GM19455 (cell line): ENCODE results near the gene FDXR.

Source experiments
- ATAC-seq: cut with Tn5 transposase; IDR thresholded peaks from one replicate; pipeline ENCODE4 v1.9.1; 2021; ENCODE audit not compliant: unreplicated experiment

The FDXR gene

DNA sequence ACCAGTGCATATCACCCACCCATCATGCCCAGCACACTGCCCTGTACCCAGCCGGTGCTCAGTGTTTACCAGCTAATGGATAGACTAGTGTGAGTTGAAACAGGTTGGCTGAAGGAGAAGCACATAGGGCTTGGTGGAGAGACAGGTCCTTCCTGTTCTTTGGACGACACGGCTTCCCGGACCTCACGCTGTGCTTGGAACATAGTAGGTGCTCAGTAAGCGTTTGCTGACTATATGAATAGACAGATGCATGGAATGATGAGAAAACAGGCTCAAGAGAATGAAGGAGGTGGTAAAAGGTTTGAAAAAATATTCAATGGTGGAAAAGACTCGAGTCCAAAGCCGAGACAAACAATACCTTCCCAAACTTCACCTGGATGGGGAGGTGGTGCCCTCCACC is 27.4 kb upstream of the FDXR start:
- ATAC-seq, result no peak

DNA sequence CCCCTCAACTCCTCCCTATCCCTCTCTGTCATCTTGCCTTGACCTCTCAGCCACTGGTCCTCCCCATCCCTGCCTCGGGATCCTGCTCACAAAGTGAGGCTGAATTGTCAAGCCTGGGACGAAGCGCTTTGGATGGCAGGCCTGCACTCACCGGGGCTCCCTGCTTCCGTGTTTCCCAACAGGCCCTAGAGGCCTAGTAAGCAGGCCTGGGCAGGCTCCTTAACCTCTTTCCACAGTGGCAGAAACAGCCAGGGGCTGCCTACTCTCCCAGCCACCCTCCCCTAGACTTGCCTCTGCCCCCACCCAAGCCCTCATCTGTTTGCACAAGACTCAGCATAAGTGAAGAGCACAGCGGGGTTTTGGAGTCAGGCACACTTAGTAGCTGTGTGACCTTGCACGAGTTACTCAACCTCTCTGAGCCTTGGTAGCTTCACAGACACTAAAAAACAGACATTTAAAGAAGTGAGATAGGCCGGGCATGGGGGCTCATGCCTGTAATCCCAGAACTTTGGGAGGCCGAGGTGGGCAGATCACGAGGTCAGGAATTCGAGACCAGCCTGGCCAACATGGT is 25.7 kb upstream of the FDXR start:
- ATAC-seq, result no peak

DNA sequence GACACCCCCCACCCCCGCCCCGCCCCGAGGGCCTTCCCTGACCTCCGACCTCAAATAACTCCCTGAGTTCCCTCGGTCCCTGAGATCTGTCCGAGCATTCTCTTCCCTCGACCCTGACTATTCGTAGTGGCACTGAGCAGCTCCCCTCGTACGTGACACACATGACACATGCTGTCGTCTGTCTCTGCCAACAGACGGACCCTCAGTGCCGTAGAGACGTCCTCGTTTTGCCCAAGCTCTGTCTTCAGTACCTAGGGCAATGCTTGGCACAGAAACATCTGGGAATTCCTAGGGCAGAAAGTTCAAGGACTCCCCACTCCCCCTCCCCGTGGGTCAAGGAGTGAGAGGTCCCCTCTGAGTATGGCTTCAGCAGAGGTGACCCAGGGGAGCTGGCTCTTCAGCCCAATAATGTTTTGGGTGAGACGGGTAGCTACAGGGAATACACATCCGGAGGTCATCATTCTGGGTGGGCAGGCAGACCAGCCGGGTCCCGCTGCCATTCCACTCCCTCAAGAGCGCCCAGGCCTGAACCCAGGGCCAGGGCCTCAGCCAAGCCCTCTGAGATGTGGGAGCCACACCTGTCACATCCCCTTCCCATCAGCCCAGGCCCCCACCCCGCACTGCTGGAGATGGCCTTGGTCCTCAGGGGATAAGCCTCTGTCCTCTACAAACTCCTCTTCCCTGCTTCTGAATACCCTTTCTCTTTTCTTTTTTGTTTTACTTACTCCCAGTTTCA is 21.3 kb upstream of the FDXR start:
- no peak for ATAC-seq

DNA sequence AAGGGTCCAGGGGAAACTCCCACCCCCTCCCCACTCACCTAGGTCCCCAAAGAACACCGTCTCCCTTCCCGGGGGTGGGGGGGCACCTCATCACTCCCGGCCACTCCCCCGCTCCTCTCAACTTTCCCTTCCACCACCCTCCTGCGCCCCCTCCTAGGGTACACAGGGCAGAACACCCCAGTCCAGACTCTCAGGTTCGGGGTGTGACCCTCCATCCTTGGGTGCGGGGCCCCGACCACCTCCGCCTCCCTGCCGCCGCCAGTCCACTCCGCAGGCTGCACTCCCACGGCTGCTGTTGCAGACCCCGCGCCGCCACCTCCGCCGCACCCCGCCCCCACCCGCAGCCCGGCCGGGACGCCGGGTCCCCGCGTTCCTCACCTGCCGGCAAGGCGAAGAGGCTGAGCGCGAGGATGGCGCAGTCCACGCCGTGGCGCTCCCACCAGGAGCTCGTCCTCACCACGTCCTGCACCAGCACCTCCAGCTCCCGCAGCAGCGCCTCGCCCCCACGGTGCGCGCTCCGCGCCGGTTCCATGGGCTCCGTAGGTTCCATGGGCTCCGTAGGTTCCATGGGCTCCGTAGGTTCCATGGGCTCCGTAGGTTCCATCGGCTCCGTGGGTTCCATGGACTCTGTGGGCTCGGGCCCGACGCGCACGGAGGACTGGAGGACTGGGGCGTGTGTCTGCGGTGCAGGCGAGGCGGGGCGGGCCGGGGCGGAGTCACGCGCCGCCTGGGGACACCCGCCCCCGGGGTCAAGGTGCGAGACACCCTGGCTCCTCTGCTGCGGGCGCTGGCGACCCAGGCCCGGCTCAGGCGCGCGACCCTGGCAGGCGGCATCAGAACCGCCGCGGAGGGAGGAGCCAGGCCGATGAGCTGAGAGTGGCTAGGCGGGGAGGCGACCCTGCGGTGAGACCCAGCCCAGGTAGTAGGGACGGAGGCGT is 20.4 kb upstream of the FDXR start, which contains the start of gene FADS6:
Gene FADS6 (minus strand): TSS at position 660 of the 938 bp plus-strand sequence. CDS start 38 bp downstream, at position 622.
- ATAC-seq, result no peak

DNA sequence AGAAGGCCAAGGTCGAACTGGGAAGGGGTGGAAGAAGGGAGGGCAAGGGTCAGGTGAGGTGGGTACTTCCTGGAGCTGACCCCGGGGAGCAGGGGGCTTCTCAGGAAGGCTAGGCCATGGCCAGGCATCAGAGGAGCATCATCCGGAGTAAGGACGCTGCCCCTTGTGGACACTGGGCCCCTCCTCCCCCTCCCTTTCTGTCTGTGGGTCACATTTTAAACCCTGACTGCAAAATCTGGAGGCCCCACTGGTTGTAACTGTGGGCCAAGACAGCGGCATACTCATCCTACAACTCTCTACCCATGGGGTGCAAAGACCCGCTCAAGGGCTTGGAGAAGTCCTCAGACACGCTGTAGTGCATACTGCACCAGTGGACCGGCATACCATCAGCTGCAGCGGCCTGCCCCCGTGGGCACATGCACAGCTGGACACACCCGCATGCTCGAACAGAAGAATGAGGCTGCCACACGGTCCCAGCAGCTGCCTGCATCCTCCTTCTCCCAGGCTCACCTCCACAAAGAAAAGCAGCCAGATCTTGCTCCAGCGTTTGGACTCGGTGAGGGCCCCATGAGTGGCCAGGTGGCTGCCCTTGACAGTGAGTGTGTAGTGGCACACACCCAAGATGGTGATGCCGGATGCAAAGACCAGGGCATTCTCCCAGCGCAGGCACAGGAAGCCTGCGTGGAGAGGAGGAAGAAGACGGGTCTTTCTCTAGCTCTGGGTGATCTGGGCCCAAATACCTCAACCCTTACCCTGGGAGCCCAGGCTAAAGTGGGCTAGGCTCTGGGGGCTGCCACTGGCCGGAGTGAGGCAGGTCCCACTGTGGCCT is 19.4 kb upstream of the FDXR start:
- ATAC-seq, result no peak

DNA sequence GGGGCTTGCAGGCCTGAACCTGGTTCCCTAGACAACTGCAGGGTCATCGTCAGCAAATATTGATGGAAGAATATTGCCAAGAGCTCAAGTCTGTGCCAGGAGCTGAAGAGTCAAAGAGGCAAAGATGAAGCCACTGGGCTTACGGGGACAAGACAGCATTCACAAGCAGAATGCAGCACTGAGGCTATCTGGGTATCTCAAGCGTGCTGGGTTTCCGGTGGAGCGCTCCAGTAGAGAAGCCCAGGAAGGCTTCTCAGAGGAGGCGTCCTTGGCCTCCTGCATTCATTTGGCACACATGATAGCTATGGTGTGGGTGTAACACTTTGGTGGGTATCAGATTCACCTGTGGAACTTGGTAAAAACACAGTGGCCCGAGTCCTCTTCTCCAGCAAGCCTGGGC is 17.8 kb upstream of the FDXR start:
- ATAC-seq, result no peak

DNA sequence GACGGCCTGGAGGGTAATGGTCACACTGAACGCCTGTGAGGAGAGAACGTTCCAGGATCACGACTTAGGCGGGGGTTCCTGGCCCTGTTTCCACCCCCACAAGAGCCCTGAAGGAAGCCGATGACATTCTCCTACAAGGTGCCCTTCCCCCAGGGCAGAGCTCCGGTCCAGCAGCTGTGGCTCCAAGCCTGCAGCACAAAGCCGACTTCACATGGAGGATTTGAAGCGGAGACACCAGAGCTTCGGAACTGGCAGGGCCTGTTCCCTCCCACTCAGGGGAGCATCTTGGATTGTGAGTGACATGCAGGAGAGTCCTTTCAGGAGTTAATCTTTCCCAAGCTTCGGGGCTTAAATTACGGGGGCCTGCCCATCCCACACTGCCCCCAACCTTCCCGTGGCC is 15.7 kb upstream of the FDXR start:
- no peak for ATAC-seq

DNA sequence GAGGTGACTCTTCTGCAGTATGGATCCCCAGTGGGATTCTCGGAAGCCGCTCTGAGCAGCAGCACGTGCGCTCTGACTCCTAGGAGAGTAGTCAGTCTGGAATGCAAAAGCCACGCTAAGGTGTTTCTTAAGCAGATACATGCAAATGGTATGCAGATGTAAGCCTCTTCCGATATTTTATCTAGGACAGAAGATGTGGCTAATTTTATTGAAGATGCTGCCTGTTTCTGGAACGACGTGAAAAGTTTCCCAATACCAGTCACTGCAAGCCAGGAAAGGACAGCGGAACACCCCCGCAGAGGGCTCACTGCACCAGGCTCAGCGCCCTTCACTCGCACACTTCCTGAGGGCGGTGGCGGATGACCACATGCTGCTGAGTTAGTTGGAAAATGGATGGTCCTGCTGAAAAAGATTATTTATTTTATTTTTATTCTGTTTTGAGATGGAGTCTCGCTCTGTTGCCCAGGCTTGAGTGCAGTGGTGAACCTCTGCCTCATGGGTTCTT is 10.5 kb upstream of the FDXR start:
- ATAC-seq, result no peak

DNA sequence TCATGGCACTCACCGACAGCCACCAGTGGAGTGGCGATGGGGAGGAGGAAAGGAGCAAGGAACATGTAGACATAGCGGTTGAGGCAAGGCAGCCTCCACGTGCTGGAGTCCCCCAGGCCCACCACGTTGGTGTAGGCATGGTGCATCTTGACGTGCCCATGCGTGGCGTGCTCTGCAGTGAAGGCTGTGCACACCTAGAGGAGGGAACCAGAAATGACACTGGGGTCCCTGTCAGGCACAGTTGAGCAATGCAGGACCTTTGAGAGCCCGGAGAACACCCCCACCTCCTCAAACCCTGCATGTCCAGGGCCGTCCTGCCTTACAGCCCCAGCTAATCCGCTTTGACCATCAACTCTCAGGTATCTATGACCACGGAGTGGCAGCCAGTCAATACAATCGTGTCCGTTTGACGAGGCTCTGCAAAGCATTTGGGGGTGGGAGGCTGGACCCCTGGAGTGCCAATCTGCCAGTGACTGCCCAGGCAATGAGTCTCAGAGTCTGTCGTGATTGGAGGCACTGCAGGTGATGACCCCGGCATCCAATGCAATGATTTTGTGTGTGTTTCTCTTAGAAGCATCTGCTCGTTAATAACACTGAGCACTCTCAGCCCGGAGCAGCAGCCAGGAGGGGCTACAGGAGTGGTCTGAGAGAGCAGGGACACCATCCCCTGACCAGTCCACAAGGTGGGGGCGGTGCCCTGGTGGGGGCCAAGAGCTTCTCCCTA is 9.9 kb upstream of the FDXR start:
- ATAC-seq, result no peak

DNA sequence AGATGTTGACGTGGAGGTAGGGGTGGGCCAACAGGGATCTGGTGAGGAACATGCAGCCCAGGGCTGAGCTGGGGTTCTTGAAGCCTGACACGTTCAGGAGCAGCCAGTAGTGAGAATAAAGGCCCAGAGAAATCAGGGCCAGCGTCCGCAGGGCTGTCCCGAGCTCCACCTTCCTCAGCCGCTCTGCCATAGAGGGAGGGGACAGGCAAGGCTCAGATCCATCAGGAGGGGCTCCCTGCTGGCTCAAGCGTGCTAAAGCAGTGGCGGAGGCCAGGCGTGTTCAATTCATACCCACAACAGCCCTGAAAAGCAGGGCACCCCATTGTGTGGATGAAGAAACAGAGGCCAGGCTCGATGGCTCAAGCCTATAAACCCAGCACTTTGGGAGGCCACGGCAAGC is 8.3 kb upstream of the FDXR start:
- ATAC-seq, result no peak

DNA sequence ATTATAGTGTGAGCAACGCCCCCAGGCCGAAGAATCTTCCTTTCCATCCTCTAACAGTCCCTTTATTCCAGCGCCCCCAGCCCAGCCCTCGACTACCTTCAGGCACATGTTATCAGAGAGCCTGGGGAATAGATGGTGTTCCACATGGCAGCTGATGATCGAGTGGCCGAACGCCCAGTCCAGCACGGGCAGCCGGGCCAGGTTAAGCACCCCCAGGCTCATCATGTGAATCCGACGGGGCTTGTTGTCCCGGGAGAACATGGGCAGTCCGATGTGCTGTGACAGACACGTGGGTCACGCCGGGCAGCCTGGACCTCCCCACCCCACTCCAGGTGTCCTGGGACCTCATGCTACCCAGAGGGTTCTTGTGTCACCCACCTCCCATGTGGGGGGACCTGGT is 6.5 kb upstream of the FDXR start:
- no peak for ATAC-seq

DNA sequence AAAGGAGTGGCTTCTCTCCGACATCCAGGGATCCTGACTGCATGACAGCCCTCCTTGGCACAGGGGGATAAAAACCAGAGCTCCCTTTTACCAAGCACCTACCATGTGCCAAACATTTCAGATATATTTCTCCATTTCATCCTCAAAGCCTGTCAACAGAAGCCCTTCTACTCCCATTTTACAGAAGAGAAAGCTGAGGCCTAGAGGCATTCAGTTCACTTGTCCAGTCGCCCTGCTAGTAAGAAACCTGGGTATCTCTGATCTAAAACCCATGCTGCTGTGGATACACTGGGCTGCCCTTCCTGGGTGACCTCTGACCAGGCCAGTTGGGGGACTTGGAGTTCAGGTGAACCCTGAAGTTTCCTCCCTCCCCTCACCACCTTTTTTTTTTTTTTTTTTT is 5.9 kb upstream of the FDXR start:
- no peak for ATAC-seq

DNA sequence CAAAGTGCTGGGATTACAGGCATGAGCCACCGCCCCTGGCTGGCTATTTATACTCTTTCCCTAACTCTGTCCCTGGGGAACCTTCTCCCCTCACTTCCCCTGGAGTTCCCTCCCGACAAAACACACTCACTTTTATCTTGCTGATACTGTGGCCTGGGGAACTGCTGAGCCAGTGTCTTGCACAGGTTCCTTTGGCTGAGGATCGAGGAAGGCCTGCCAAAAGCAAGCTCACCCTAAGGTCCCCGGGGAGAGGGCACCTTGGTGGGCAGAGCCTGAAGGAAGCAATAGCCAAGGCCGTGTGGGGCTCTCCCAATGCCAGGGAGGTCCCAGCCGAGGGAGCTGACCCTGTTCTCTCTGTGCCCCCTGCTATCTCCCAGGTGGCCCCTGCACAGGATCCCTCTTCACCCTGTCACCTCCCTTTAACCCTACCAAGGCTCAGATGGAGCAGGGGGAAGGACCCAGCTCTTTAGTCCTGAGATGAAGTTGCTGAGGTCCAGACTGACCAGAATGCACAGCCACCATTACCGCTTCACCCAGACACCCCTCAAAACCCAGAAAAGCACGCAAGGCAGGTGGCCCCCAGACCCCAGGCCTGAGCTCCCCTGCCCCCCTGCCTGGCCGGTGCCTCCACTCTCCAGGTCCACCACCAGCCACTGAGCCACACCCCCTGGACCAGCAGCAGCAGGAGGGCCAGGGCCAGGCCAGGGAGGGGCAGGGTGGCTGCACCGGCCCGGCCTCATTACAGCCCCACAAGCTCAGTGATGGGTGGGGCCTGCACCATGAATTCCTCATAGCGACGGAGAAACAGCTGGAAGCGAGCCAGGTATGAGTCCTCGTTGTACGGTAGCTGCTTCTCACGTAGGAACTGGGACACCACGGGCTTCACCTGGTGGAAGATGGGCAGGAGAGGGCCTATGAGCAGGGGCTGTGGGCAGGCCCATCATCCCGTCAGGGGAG is 5.1 kb upstream of the FDXR start:
- no peak for ATAC-seq

DNA sequence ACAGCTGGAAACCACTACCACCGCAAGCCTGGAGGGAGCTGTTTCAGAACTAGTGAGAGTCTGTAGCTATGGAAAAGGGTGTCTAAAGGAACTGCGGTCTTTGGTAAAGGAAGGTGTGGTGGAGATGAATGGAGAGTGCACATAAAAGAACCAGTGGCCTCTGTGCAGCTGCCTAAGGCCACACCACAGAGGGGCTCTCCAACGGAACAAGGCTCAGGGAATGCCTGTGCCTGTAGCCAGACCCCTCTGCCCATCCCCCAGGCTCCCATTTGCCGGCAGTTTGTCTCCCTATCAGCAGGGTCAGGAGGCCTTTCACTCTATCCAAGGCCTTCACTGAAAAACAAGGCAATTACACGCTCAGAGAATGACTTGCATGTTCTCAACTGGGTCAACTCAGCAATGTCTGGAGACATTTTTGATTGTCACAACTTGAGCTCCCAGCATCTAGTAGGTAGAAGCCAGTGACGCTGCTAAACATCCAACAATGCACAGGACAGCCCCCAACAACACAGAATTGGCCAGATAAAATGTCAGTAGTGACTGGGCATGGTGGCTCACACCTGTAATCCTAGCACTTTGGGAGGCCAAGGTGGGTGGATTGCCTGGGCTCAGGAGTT is 3.3 kb upstream of the FDXR start:
- no peak for ATAC-seq

DNA sequence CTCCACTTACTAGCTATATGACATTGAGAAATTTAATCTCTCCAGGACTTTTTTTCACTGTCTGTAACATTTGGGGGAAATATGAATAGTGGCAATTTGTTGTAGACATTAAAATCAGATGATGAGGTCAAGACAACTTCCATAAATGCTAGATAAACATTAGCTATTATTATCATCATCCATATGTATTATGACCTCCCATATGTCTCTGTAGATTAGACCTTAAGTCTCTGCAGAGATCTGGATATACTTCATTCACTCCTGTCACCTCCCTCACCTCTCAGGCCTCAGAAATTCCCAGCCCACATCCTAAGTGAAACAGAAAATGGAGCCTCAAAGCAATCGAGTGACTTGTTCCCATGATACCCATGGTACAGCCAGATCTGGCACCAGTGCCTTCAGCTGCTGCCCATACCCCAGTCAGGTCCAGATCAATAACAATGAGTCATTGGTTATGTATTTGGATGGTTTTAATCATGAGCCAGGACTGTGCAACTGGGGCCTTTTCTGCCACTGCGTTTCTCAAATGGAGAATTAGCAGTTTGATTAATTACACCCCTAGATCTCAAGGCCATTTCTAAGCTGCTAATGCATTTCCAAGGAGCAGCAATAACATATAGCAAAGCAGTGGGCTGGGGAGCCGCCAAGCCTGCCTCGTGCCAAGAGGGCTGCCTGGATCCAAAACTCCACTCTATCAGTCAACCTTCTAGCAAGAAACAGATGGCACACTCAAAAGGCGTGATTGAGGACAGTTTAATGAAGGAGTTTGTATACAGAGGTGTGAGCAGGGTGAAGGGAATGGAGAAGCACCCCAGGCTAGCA is 2.6 kb upstream of the FDXR start:
- ATAC-seq, result no peak

DNA sequence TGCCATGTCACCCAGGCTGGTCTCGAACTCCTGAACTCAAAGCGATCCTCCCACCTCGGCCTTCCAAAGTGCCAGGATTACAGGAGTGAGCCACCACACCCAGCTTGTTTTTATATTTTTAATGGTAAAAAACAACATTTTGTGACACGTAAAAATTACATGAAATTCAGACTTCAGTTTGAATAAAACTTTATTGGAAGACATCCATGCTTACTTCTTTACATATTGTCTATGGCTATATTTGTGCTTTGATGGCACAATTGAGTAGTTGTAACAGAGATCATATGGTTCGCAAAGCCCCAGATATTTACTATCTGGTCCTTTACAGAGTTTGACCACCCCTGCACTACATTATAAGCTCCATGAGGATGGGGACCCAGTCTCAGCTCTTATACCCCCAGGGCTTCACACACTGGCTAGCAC is 1.8 kb upstream of the FDXR start:
- ATAC-seq, result no peak

DNA sequence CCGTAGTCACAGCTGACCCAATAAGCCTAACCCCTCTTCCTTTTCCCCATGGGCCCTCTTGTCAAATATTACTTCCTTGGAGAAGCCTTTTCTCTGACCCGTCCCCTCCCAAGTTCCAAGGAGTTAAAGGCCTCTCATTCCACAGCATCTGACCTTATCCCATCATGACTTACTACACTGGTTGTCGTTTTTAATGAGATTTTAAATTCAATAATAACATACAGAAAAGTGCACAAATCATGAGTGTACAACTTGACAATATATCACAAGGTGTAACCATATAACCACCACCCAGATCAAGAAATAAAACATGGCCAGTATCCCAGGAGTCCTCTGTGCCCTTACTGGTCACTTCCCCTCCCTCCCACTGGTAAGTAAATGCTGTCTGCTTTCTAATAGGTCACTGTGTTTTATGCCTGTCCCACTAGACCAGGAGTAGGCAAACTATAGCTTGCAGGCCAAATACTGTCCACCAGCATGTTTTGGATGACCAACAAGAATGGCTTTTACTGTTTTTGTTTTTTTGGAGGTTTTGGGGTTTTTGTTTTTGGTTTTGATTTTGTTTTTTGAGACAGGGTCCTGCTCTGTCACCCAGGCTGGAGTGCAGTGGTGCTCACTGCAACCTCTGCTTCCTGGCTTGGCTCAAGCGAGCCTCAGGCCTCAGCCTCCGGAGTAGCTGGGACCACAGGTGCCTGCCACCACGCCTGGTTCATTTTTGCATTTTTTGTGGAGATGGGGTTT is 1.2 kb upstream of the FDXR start:
- no peak for ATAC-seq
